Measurements from ENCODE around the gene RAP1GAP.
"Not testable (repeated sequence)": the region's sequence is repeated elsewhere in the genome, so short reads cannot be mapped to it uniquely, and the experiment has no call there.

RAP1GAP gene

GRCh38 chr1:21674957-21675356 is 5.8 kb upstream of the RAP1GAP start:
- no peak for FAIRE-seq

- not testable (repeated sequence) for FAIRE-seq
These were observed 4.7 kb upstream of the RAP1GAP start for GRCh38 chr1:21673853-21674252.

GRCh38 chr1:21673277-21673780 is 4.2 kb upstream of the RAP1GAP start:
- FAIRE-seq: no peak

- FAIRE-seq: no peak
These were observed 3.5 kb upstream of the RAP1GAP start for GRCh38 chr1:21672478-21673276.

GRCh38 chr1:21671915-21672314 is 2.8 kb upstream of the RAP1GAP start:
- FAIRE-seq: no peak

GRCh38 chr1:21670956-21671902 is 2.1 kb upstream of the RAP1GAP start:
- FAIRE-seq: no peak

- FAIRE-seq: no peak
These were observed 1.1 kb upstream of the RAP1GAP start for GRCh38 chr1:21670059-21670881.

- no peak for FAIRE-seq
These were observed 253 bp downstream of the RAP1GAP start for GRCh38 chr1:21668951-21669257.

GRCh38 chr1:21668232-21668950 is 766 bp downstream of the RAP1GAP start:
- FAIRE-seq: no peak

- no peak for FAIRE-seq
These were observed 1.6 kb downstream of the RAP1GAP start for GRCh38 chr1:21667348-21668231.

- no peak for FAIRE-seq
These were observed 2.4 kb downstream of the RAP1GAP start for GRCh38 chr1:21666576-21667320.

GRCh38 chr1:21665711-21666575 is 3.2 kb downstream of the RAP1GAP start:
- no peak for FAIRE-seq

- FAIRE-seq: no peak
These were observed 4.2 kb downstream of the RAP1GAP start for GRCh38 chr1:21664806-21665588.

- no peak for FAIRE-seq
These were observed 5.0 kb downstream of the RAP1GAP start for GRCh38 chr1:21663951-21664805.

- FAIRE-seq: no peak
These were observed 5.8 kb downstream of the RAP1GAP start for GRCh38 chr1:21663248-21663950.

GRCh38 chr1:21662426-21663247 is 6.5 kb downstream of the RAP1GAP start:
- no peak for FAIRE-seq

Data from G401.6 (cell line).